Measurements from ENCODE around the gene DHRS4L2.

- no peak for TF ChIP-seq CTCF (IDR thresholded peaks at IDR 0.05)
- no peak for TF ChIP-seq ZFX (IDR thresholded peaks at IDR 0.05; ENCODE audit: borderline replicate concordance)
Measured at GRCh38 chr14:24042746-24043145, 54.0 kb downstream of the DHRS4L2 start.
